Endodermal cell (in vitro differentiated cells): Measurements from ENCODE around the gene USP47. TPM values are rescaled to one million over a fixed set of nuclear protein-coding genes. Genes with fewer than 3 reads are reported as not detected.

Source experiments
- DNase-seq: peaks from one replicate; pipeline ENCODE4 v3.0.0-alpha.2; 2017
- H3K27ac ChIP-seq: 2 replicates; pipeline ENCODE4 v1.5.1; 2013; ENCODE audit warnings: mild to moderate bottlenecking, low read depth, low read length, moderate library complexity
- H3K27me3 ChIP-seq: 2 replicates; pipeline ENCODE4 v1.6.1; 2013; ENCODE audit warnings: mild to moderate bottlenecking, low read length, moderate library complexity; ENCODE audit not compliant: insufficient read depth, control insufficient read depth, poor library complexity, severe bottlenecking
- H3K36me3 ChIP-seq: 2 replicates; pipeline ENCODE4 v1.7.0; 2013; ENCODE audit warnings: mild to moderate bottlenecking, low read length, moderate library complexity; ENCODE audit not compliant: control insufficient read depth, insufficient read depth
- H3K4me1 ChIP-seq: one replicate; pipeline ENCODE4 v1.7.0; 2013; ENCODE audit warnings: low read length; ENCODE audit not compliant: control insufficient read depth, insufficient read depth
- H3K4me3 ChIP-seq: 2 replicates; pipeline ENCODE4 v1.5.1; 2013; ENCODE audit warnings: mild to moderate bottlenecking, low read length, moderate library complexity
- H3K9ac ChIP-seq: 2 replicates; pipeline ENCODE4 v1.6.1; 2013; ENCODE audit warnings: mild to moderate bottlenecking, low read length, moderate library complexity; ENCODE audit not compliant: poor library complexity, severe bottlenecking; ENCODE audit errors: extremely low read depth
- H3K9me3 ChIP-seq: 2 replicates; pipeline ENCODE4 v1.6.1; 2013; ENCODE audit warnings: mild to moderate bottlenecking, low read length, moderate library complexity; ENCODE audit not compliant: control insufficient read depth
- H3K27ac Mint-ChIP-seq: 2 replicates; pipeline ENCODE4 v1.8.0; 2020; ENCODE audit warnings: mixed read lengths
- H3K27me3 Mint-ChIP-seq: 2 replicates; pipeline ENCODE4 v1.8.0; 2021; ENCODE audit warnings: mild to moderate bottlenecking, mixed read lengths; ENCODE audit not compliant: insufficient read depth
- H3K36me3 Mint-ChIP-seq: 2 replicates; pipeline ENCODE4 v1.8.0; 2020; ENCODE audit warnings: low read depth, mixed read lengths
- H3K4me1 Mint-ChIP-seq: 2 replicates; pipeline ENCODE4 v1.8.0; 2020; ENCODE audit warnings: mixed read lengths
- H3K4me3 Mint-ChIP-seq: 2 replicates; pipeline ENCODE4 v1.8.0; 2020; ENCODE audit warnings: mild to moderate bottlenecking, moderate library complexity, mixed read lengths
- H3K9me3 Mint-ChIP-seq: 2 replicates; pipeline ENCODE4 v1.8.0; 2020; ENCODE audit warnings: mild to moderate bottlenecking, mixed read lengths
- CTCF ChIP-seq: fragments of 200-600 bp; sonication (generic); conservative IDR thresholded peaks from 2 replicates; pipeline ENCODE4 v1.5.0; 2021; ENCODE audit warnings: antibody characterized with exemption, mild to moderate bottlenecking
- WGBS, 2 experiments: methylation state at CpG; one replicate each; pipeline versions ENCODE4 v1.1.5 to v1.1.7; 2013; ENCODE audit warnings: missing lambda C conversion rate in 2 of 2, mixed read lengths in 1 of 2; ENCODE audit not compliant: insufficient coverage in 1 of 2, insufficient read length in 1 of 2; 5-methylcytosine and 5-hydroxymethylcytosine counted together
- total RNA-seq, 2 donors: library from RNA; stranded (reverse); fragmentation: NEBNext Ultra II Directional in 1 of 2; extraction: Animal tissue kit (Norgen Biotek cat#: 25700) in 1 of 2; gene quantifications; 2 replicates in 1 of 2; 3 replicates in 1 of 2; pipeline ENCODE4 v1.2.1, GENCODE V29; 2021

The USP47 gene
- total RNA-seq, 2 donors from 2014 or later, result 26.3 to 26.9 TPM

GRCh38 chr11:11996321-11997048 lies 154.7 kb downstream of the USP47 start:
- no peaks in the 10 kb centered on the region for H3K27me3 ChIP-seq
- 93 to 95% methylated on average over 4 to 11 of the region's 11 CpGs for WGBS, 2 experiments

GRCh38 chr11:11997049-11997322 lies 155.2 kb downstream of the USP47 start:
- no peaks in the 10 kb centered on the region for H3K9me3 Mint-ChIP-seq
- Histone ChIP-seq H3K36me3 (peaks cover 28% of the 10 kb centered on the region), H3K4me1 (peaks cover 10% of the 10 kb centered on the region), H3K27me3 (no peaks in the 10 kb centered on the region), H3K4me3 (no peak overlapping the region), H3K9ac (no peak overlapping the region), H3K27ac (no peak overlapping the region), H3K9me3 (no peaks in the 10 kb centered on the region)
- no peak for DNase-seq
- no peak for TF ChIP-seq CTCF
- no peak overlapping the region for H3K4me3 Mint-ChIP-seq
- WGBS, 2 experiments, result 85 to 87% methylated on average over 3 of the region's 3 CpGs
- peaks cover 18% of the 10 kb centered on the region for H3K4me1 Mint-ChIP-seq
- H3K36me3 Mint-ChIP-seq, result peaks cover 25% of the 10 kb centered on the region
- no peaks in the 10 kb centered on the region for H3K27me3 Mint-ChIP-seq
- H3K27ac Mint-ChIP-seq, result no peak overlapping the region

More at GRCh38 chr11:11996321-11997048, 154.7 kb downstream of the USP47 start:
- Mint-ChIP-seq H3K36me3 (peaks cover 22% of the 10 kb centered on the region), H3K27ac (no peak overlapping the region), H3K27me3 (no peaks in the 10 kb centered on the region), H3K4me1 (peaks cover 22% of the 10 kb centered on the region), H3K4me3 (no peak overlapping the region), H3K9me3 (no peaks in the 10 kb centered on the region)
- H3K27ac ChIP-seq, result no peak overlapping the region
- DNase-seq, result no peak
- peaks cover 15% of the 10 kb centered on the region for H3K4me1 ChIP-seq
- no peak for TF ChIP-seq CTCF
- H3K4me3 ChIP-seq, result no peak overlapping the region
- no peak overlapping the region for H3K9ac ChIP-seq
- peaks cover 22% of the 10 kb centered on the region for H3K36me3 ChIP-seq
- H3K9me3 ChIP-seq, result no peaks in the 10 kb centered on the region

DNA sequence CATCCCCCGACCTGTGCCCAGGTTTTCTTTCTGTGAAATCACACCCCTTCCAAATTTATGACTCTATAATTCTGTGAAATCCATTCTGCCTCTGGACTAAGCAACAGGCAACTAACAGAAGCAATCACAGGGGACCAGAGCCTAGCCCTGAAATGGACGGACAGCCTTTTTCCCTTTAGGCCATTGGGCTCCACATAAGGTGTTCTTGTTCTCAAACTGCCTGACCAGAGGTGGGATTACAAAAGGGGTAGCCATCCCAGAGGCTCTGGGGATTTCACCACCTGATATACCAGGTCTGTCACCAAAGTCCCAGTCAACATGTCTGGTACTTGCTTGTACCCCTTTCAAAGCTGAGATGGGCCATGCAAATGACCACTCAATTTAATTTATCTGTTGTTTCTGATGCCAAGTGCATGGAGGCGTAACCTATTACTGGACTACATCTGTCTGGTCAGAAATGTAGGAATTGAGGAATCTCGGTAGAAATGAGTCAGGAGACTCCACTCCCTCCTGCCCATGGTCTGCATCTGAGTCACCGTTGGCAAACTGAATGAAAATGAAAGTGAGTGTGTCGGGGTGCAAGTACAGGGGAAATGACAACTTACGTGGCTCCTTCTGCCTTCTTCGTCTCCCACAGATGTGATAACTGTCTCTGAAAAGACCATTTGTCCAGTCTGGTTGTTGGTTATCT lies 156.5 kb downstream of the USP47 start:
- no peak overlapping the region for H3K4me3 Mint-ChIP-seq
- no peak for DNase-seq
- Histone ChIP-seq H3K27me3 (no peaks in the 10 kb centered on the region), H3K4me3 (no peak overlapping the region), H3K4me1 (peaks cover 10% of the 10 kb centered on the region), H3K36me3 (peaks cover 34% of the 10 kb centered on the region), H3K27ac (no peak overlapping the region), H3K9ac (no peak overlapping the region), H3K9me3 (no peaks in the 10 kb centered on the region)
- peaks cover 10% of the 10 kb centered on the region for H3K4me1 Mint-ChIP-seq
- peaks cover 32% of the 10 kb centered on the region for H3K36me3 Mint-ChIP-seq
- no peaks in the 10 kb centered on the region for H3K27me3 Mint-ChIP-seq
- H3K27ac Mint-ChIP-seq, result no peak overlapping the region
- 89 to 96% methylated on average over 7 to 8 of the region's 8 CpGs for WGBS, 2 experiments
- H3K9me3 Mint-ChIP-seq, result no peaks in the 10 kb centered on the region
- no peak for TF ChIP-seq CTCF
